ENCODE results near the gene SPEM3. TPM values are rescaled to one million over a fixed set of nuclear protein-coding genes. Genes with fewer than 3 reads are reported as not detected.

Gene SPEM3
- total and polyA plus RNA-seq, 3 experiments from 2014 or later: not detected

Other genes starting within 250 kb of the SPEM3 start
Only the 30 nearest of the 39 such genes appear.
- gene CTDNEP1, start 177.1 kb upstream of the SPEM3 start, total RNA-seq: 100 to 1,000 TPM; 224 to 240 TPM
- 57.1 TPM for gene CTDNEP1, start 177.1 kb upstream of the SPEM3 start, polyA plus RNA-seq
- 100 to 1,000 TPM; 106 to 111 TPM for gene ELP5, start 176.6 kb upstream of the SPEM3 start, total RNA-seq
- 84.8 TPM for gene ELP5, start 176.6 kb upstream of the SPEM3 start, polyA plus RNA-seq
- 1 to 10 TPM in 1 of 2 experiments, under 1 TPM in 1; 0.63 to 1.1 TPM for gene CLDN7, start 166.4 kb upstream of the SPEM3 start, total RNA-seq
- 2.1 TPM for gene CLDN7, start 166.4 kb upstream of the SPEM3 start, polyA plus RNA-seq
- gene SLC2A4, start 147.1 kb upstream of the SPEM3 start, total RNA-seq: under 1 TPM; 0.18 to 0.24 TPM
- gene SLC2A4, start 147.1 kb upstream of the SPEM3 start, polyA plus RNA-seq: not detected
- under 1 TPM; 0.07 to 0.26 TPM for gene YBX2, start 134.2 kb upstream of the SPEM3 start, total RNA-seq
- not detected for gene YBX2, start 134.2 kb upstream of the SPEM3 start, polyA plus RNA-seq
- 1,000 to 10,000 TPM; 1,533 to 1,595 TPM for gene EIF5A, start 121.2 kb upstream of the SPEM3 start, total RNA-seq
- gene EIF5A, start 121.2 kb upstream of the SPEM3 start, polyA plus RNA-seq: 230 TPM
- gene GPS2, start 113.5 kb upstream of the SPEM3 start, total RNA-seq: 10 to 100 TPM; 81.1 to 85.2 TPM
- 116 TPM for gene GPS2, start 113.5 kb upstream of the SPEM3 start, polyA plus RNA-seq
- gene NEURL4, start 99.5 kb upstream of the SPEM3 start, total RNA-seq: 10 to 100 TPM; 60.1 to 60.7 TPM
- 2.7 TPM for gene NEURL4, start 99.5 kb upstream of the SPEM3 start, polyA plus RNA-seq
- gene ACAP1, start 92.3 kb upstream of the SPEM3 start, total RNA-seq: 100 to 1,000 TPM; 216 to 225 TPM
- 274 TPM for gene ACAP1, start 92.3 kb upstream of the SPEM3 start, polyA plus RNA-seq
- 1 to 10 TPM; 4.6 to 5.1 TPM for gene KCTD11, start 76.7 kb upstream of the SPEM3 start, total RNA-seq
- 1.9 TPM for gene KCTD11, start 76.7 kb upstream of the SPEM3 start, polyA plus RNA-seq
- gene TMEM95, start 73.7 kb upstream of the SPEM3 start, total RNA-seq: not detected
- not detected for gene TMEM95, start 73.7 kb upstream of the SPEM3 start, polyA plus RNA-seq
- 1 to 10 TPM; 4.4 to 5.8 TPM for gene TNK1, start 47.8 kb upstream of the SPEM3 start, total RNA-seq
- 3.1 TPM for gene TNK1, start 47.8 kb upstream of the SPEM3 start, polyA plus RNA-seq
- 10 to 100 TPM; 79.1 to 81.6 TPM for gene PLSCR3, start 34.3 kb upstream of the SPEM3 start, total RNA-seq
- 152 TPM for gene PLSCR3, start 34.3 kb upstream of the SPEM3 start, polyA plus RNA-seq
- 10 to 100 TPM; 45.4 to 51.4 TPM for gene TMEM256, start 24.8 kb upstream of the SPEM3 start, total RNA-seq
- gene TMEM256, start 24.8 kb upstream of the SPEM3 start, polyA plus RNA-seq: 62.4 TPM
- 1 to 10 TPM; 5.6 to 6.6 TPM for gene NLGN2, start 21.0 kb upstream of the SPEM3 start, total RNA-seq
- 0.06 TPM for gene NLGN2, start 21.0 kb upstream of the SPEM3 start, polyA plus RNA-seq
- not detected for gene SPEM1, start 8.5 kb upstream of the SPEM3 start, total RNA-seq
- not detected for gene SPEM1, start 8.5 kb upstream of the SPEM3 start, polyA plus RNA-seq
- gene SPEM2, start 3.2 kb upstream of the SPEM3 start, total RNA-seq: not detected
- not detected for gene SPEM2, start 3.2 kb upstream of the SPEM3 start, polyA plus RNA-seq
- 10 to 100 TPM; 11.1 to 11.9 TPM for gene TMEM102, start 6.6 kb downstream of the SPEM3 start, total RNA-seq
- gene TMEM102, start 6.6 kb downstream of the SPEM3 start, polyA plus RNA-seq: 23.3 TPM
- gene FGF11, start 10.7 kb downstream of the SPEM3 start, total RNA-seq: 1 to 10 TPM in 1 of 2 experiments, under 1 TPM in 1; 0.85 to 1.1 TPM
- gene FGF11, start 10.7 kb downstream of the SPEM3 start, polyA plus RNA-seq: 0.12 TPM
- 1 to 10 TPM; 6.0 to 6.3 TPM for gene CHRNB1, start 16.2 kb downstream of the SPEM3 start, total RNA-seq
- gene CHRNB1, start 16.2 kb downstream of the SPEM3 start, polyA plus RNA-seq: 24.7 TPM
- 10 to 100 TPM; 22.8 to 23.1 TPM for gene ZBTB4, start 50.8 kb downstream of the SPEM3 start, total RNA-seq
- gene ZBTB4, start 50.8 kb downstream of the SPEM3 start, polyA plus RNA-seq: 24.1 TPM
- gene SLC35G6, start 52.6 kb downstream of the SPEM3 start, total RNA-seq: not detected
- gene SLC35G6, start 52.6 kb downstream of the SPEM3 start, polyA plus RNA-seq: 0.12 TPM
- 100 to 1,000 TPM; 190 to 192 TPM for gene POLR2A, start 55.5 kb downstream of the SPEM3 start, total RNA-seq
- 69.6 TPM for gene POLR2A, start 55.5 kb downstream of the SPEM3 start, polyA plus RNA-seq
- 10 to 100 TPM; 18.6 to 22.5 TPM for gene TNFSF12, start 120.2 kb downstream of the SPEM3 start, total RNA-seq
- 60.8 TPM for gene TNFSF12, start 120.2 kb downstream of the SPEM3 start, polyA plus RNA-seq
- gene TNFSF13, start 129.9 kb downstream of the SPEM3 start, total RNA-seq: 1 to 10 TPM in 1 of 2 experiments, under 1 TPM in 1; 0.80 to 1.6 TPM
- not detected for gene TNFSF13, start 129.9 kb downstream of the SPEM3 start, polyA plus RNA-seq
- gene SENP3, start 133.1 kb downstream of the SPEM3 start, total RNA-seq: 100 to 1,000 TPM; 111 to 121 TPM
- 12.0 TPM for gene SENP3, start 133.1 kb downstream of the SPEM3 start, polyA plus RNA-seq
- gene CD68, start 150.8 kb downstream of the SPEM3 start, total RNA-seq: 10 to 100 TPM; 11.1 to 12.7 TPM
- gene CD68, start 150.8 kb downstream of the SPEM3 start, polyA plus RNA-seq: 1.2 TPM
- gene MPDU1, start 155.0 kb downstream of the SPEM3 start, total RNA-seq: 100 to 1,000 TPM; 115 to 124 TPM
- gene MPDU1, start 155.0 kb downstream of the SPEM3 start, polyA plus RNA-seq: 40.5 TPM
- under 1 TPM; 0.29 to 0.31 TPM for gene SOX15, start 161.2 kb downstream of the SPEM3 start, total RNA-seq
- gene SOX15, start 161.2 kb downstream of the SPEM3 start, polyA plus RNA-seq: not detected
- gene FXR2, start 186.0 kb downstream of the SPEM3 start, total RNA-seq: 10 to 100 TPM; 45.7 to 45.9 TPM
- 20.4 TPM for gene FXR2, start 186.0 kb downstream of the SPEM3 start, polyA plus RNA-seq

All from CD8-positive, alpha-beta memory T cell (primary cell).